ENCODE measurements around the gene ERBB3. TPM values are rescaled to one million over a fixed set of nuclear protein-coding genes. Genes with fewer than 3 reads are reported as not detected.
"Not testable (repeated sequence)": the region's sequence is repeated elsewhere in the genome, so short reads cannot be mapped to it uniquely, and the experiment has no call there.

ERBB3 gene
- total RNA-seq, 6 donors from 2014 or later: 56.8 to 171 (median 101) TPM

GRCh38 chr12:56062996-56063395 is 17.0 kb upstream of the ERBB3 start:
- no peak for TF ChIP-seq POLR2A (IDR thresholded peaks at IDR 0.05)
- TF ChIP-seq POLR2AphosphoS5 (IDR thresholded peaks at IDR 0.05): no peak
- TF ChIP-seq EP300 (IDR thresholded peaks at IDR 0.05): no peak
- Histone ChIP-seq H3K4me3 (no peak overlapping the region), H3K27me3 (no peaks in the 10 kb centered on the region), H3K9me3 (no peaks in the 10 kb centered on the region), H3K36me3 (no peaks in the 10 kb centered on the region), H3K27ac (no peak overlapping the region), H3K4me1 (no peaks in the 10 kb centered on the region)
- no peak for DNase-seq
- no peak for ATAC-seq (ENCODE audit: low FRiP score in 2 of 2)

GRCh38 chr12:56071648-56072047 is 8.3 kb upstream of the ERBB3 start:
- no peak for ATAC-seq (ENCODE audit: low FRiP score in 2 of 2)
- 68 to 70% methylated on average over 4 of the region's 4 CpGs for WGBS, 2 donors
- DNase-seq: no peak
- Histone ChIP-seq H3K4me3 (no peak overlapping the region), H3K4me1 (no peaks in the 10 kb centered on the region), H3K27me3 (no peaks in the 10 kb centered on the region), H3K9me3 (no peaks in the 10 kb centered on the region), H3K36me3 (no peaks in the 10 kb centered on the region), H3K27ac (no peak overlapping the region)
- TF ChIP-seq CTCF (IDR thresholded peaks at IDR 0.05) (no peak), EP300 (IDR thresholded peaks at IDR 0.05) (no peak), POLR2AphosphoS5 (IDR thresholded peaks at IDR 0.05) (no peak), POLR2A (IDR thresholded peaks at IDR 0.05) (no peak)

- Histone ChIP-seq H3K27me3 (no peaks in the 10 kb centered on the region), H3K36me3 (no peaks in the 10 kb centered on the region), H3K4me3 (no peak overlapping the region), H3K9me3 (no peaks in the 10 kb centered on the region), H3K4me1 (peaks cover 0 to 9% (median 9%) of the 10 kb centered on the region in 4 donors), H3K27ac (no peak overlapping the region)
- ATAC-seq (ENCODE audit: low FRiP score in 2 of 2): no peak
- DNase-seq: no peak
- TF ChIP-seq CTCF (IDR thresholded peaks at IDR 0.05) (no peak), POLR2A (IDR thresholded peaks at IDR 0.05) (no peak), POLR2AphosphoS5 (IDR thresholded peaks at IDR 0.05) (no peak), EP300 (IDR thresholded peaks at IDR 0.05) (no peak)
- 79 to 84% methylated on average over 5 of the region's 5 CpGs for WGBS, 2 donors
Measured at GRCh38 chr12:56074396-56074795, 5.6 kb upstream of the ERBB3 start.

GRCh38 chr12:56077966-56078365 is 2.0 kb upstream of the ERBB3 start:
- 85 to 89% methylated on average over 9 of the region's 9 CpGs for WGBS, 2 donors
- not testable (repeated sequence) for DNase-seq; H3K36me3 ChIP-seq; H3K4me3 ChIP-seq; ATAC-seq (ENCODE audit: low FRiP score in 2 of 2); H3K9me3 ChIP-seq; H3K27me3 ChIP-seq
- Histone ChIP-seq H3K27ac (peak overlapping the region in 1 of 4 donors; percentile 89), H3K4me1 (peaks cover 7 to 26% (median 20%) of the 10 kb centered on the region in 4 donors)

- no peak for ATAC-seq (ENCODE audit: low FRiP score in 2 of 2)
- no peaks in the 10 kb centered on the region for H3K36me3 ChIP-seq
- no peak overlapping the region for H3K4me3 ChIP-seq
- no peaks in the 10 kb centered on the region for H3K9me3 ChIP-seq
- DNase-seq: no peak
- peaks cover 7 to 30% (median 20%) of the 10 kb centered on the region in 4 donors for H3K4me1 ChIP-seq
- H3K27ac ChIP-seq: peak overlapping the region in 2 of 4 donors; percentile 89 to 94
- H3K27me3 ChIP-seq: peaks cover 0 to 9% (median 7%) of the 10 kb centered on the region in 4 donors
- TF ChIP-seq POLR2A (IDR thresholded peaks at IDR 0.05) (no peak), EP300 (IDR thresholded peaks at IDR 0.05) (no peak), CTCF (IDR thresholded peaks at IDR 0.05) (no peak)
- 93 to 94% methylated on average over 1 of the region's 1 CpG for WGBS, 2 donors
Measured at GRCh38 chr12:56078427-56078826, 1.5 kb upstream of the ERBB3 start.

- DNase-seq: peak; percentile 95 to 98
- no peaks in the 10 kb centered on the region for H3K9me3 ChIP-seq
- peak overlapping the region; percentile 84 to 94 (median 88) for H3K27ac ChIP-seq
Measured at GRCh38 chr12:56078931-56079722, 838 bp upstream of the ERBB3 start.

More at GRCh38 chr12:56078931-56079722, 838 bp upstream of the ERBB3 start:
- H3K4me1 ChIP-seq: peaks cover 7 to 30% (median 20%) of the 10 kb centered on the region in 4 donors
- H3K36me3 ChIP-seq: no peaks in the 10 kb centered on the region
- WGBS, 2 donors: 0 to 3% methylated on average over 2 to 26 of the region's 50 CpGs
- H3K4me3 ChIP-seq: peak overlapping the region; percentile 40 to 73 (median 60)
- peak; percentile 92 to 93 for ATAC-seq (ENCODE audit: low FRiP score in 2 of 2)
- peaks cover 0 to 9% (median 7%) of the 10 kb centered on the region in 4 donors for H3K27me3 ChIP-seq
- peak in 2 of 4 donors; percentile 34 to 43 for TF ChIP-seq POLR2A (IDR thresholded peaks at IDR 0.05)
- TF ChIP-seq EP300 (IDR thresholded peaks at IDR 0.05): no peak
- TF ChIP-seq POLR2AphosphoS5 (IDR thresholded peaks at IDR 0.05): peak; percentile 39 to 58
- TF ChIP-seq CTCF (IDR thresholded peaks at IDR 0.05): peak; percentile 66 to 89 (median 82)

Measured in upper lobe of left lung (tissue), 6 donors.